GM12873 (cell line): Measurements from ENCODE around the gene C4B.

Source experiments
- CTCF ChIP-seq: IDR thresholded peaks from 2 replicates; pipeline ENCODE4 v1.5.1; 2012; ENCODE audit warnings: low read depth, mild to moderate bottlenecking, moderate library complexity, low read length, control low read depth; ENCODE audit not compliant: insufficient read depth; ENCODE audit errors: missing control alignments

The C4B gene

GRCh38 chr6:32060966-32061655 is 46.5 kb downstream of the C4B start:
- no peak for TF ChIP-seq CTCF

- TF ChIP-seq CTCF, result no peak
Observed at GRCh38 chr6:32064706-32065105, 50.1 kb downstream of the C4B start.

GRCh38 chr6:32068867-32069266 is 54.3 kb downstream of the C4B start:
- no peak for TF ChIP-seq CTCF

- no peak for TF ChIP-seq CTCF
Observed at GRCh38 chr6:32069460-32069859, 54.9 kb downstream of the C4B start.

- TF ChIP-seq CTCF, result no peak
Observed at GRCh38 chr6:32069878-32070515, 55.4 kb downstream of the C4B start.

- no peak for TF ChIP-seq CTCF
Observed at GRCh38 chr6:32070814-32071543, 56.4 kb downstream of the C4B start.

GRCh38 chr6:32073101-32073500 is 58.5 kb downstream of the C4B start:
- no peak for TF ChIP-seq CTCF
